HEK293T (cell line): ENCODE measurements around the gene GUCA2B.

ENCODE experiments used
- CTCF ChIA-PET: fragments of 350-600 bp; formaldehyde crosslinking; extraction: SDS; loops from one replicate; lab custom pipeline; 2021; ENCODE audit warnings: antibody characterized with exemption, inconsistent platforms; lab: Yijun Ruan, JAX
- POLR2A ChIA-PET: fragments of 350-600 bp; formaldehyde crosslinking; extraction: SDS; loops from one replicate; lab custom pipeline; 2020; ENCODE audit warnings: antibody characterized with exemption, inconsistent platforms; lab: Yijun Ruan, JAX
- DNase-seq: peaks from one replicate; pipeline ENCODE4 v3.0.0; 2012; ENCODE audit warnings: mixed read lengths; ENCODE audit errors: extremely low spot score
- ARNT ChIP-seq: fragments of 450-650 bp; IDR thresholded peaks from 2 replicates; pipeline ENCODE4 v1.6.1; 2017; ENCODE audit warnings: mild to moderate bottlenecking
- BHLHE40 ChIP-seq: fragments of 450-650 bp; IDR thresholded peaks from 2 replicates; pipeline ENCODE4 v1.6.1; 2016; ENCODE audit warnings: mild to moderate bottlenecking, moderate library complexity, borderline replicate concordance
- CTBP1 ChIP-seq: fragments of 450-650 bp; IDR thresholded peaks from 2 replicates; pipeline ENCODE4 v1.6.1; 2016; ENCODE audit warnings: borderline replicate concordance
- ELF4 ChIP-seq: fragments of 450-650 bp; IDR thresholded peaks from 2 replicates; pipeline ENCODE4 v1.6.1; 2017; ENCODE audit warnings: antibody characterized with exemption
- FOXA1 ChIP-seq: fragments of 450-650 bp; IDR thresholded peaks from 2 replicates; pipeline ENCODE4 v1.6.1; 2016; ENCODE audit warnings: mild to moderate bottlenecking
- FOXK2 ChIP-seq: fragments of 450-650 bp; IDR thresholded peaks from 2 replicates; pipeline ENCODE4 v1.6.1; 2016; ENCODE audit warnings: mild to moderate bottlenecking
- FOXM1 ChIP-seq: fragments of 450-650 bp; IDR thresholded peaks from 2 replicates; pipeline ENCODE4 v1.6.1; 2017; ENCODE audit warnings: mild to moderate bottlenecking, borderline replicate concordance
- HDGF ChIP-seq: fragments of 450-650 bp; IDR thresholded peaks from 2 replicates; pipeline ENCODE4 v1.6.1; 2017; ENCODE audit warnings: antibody characterized with exemption, borderline replicate concordance
- L3MBTL2 ChIP-seq: fragments of 450-650 bp; conservative IDR thresholded peaks from 2 replicates; pipeline ENCODE4 v1.6.1; 2016; ENCODE audit warnings: mild to moderate bottlenecking
- LEF1 ChIP-seq: fragments of 450-650 bp; IDR thresholded peaks from 2 replicates; pipeline ENCODE4 v1.6.1; 2017; ENCODE audit warnings: mild to moderate bottlenecking, borderline replicate concordance
- NFRKB ChIP-seq: fragments of 450-650 bp; IDR thresholded peaks from 2 replicates; pipeline ENCODE4 v1.6.1; 2016; ENCODE audit warnings: mild to moderate bottlenecking, moderate library complexity
- PKNOX1 ChIP-seq: fragments of 450-650 bp; IDR thresholded peaks from 2 replicates; pipeline ENCODE4 v1.6.1; 2016
- SP1 ChIP-seq: fragments of 450-650 bp; IDR thresholded peaks from 2 replicates; pipeline ENCODE4 v1.6.1; 2017
- SUZ12 ChIP-seq: fragments of 450-650 bp; IDR thresholded peaks from 2 replicates; pipeline ENCODE4 v1.6.1; 2016; ENCODE audit warnings: mild to moderate bottlenecking
- TARDBP ChIP-seq: fragments of 450-650 bp; IDR thresholded peaks from 2 replicates; pipeline ENCODE4 v1.6.1; 2016
- ZNF384 ChIP-seq: fragments of 450-650 bp; IDR thresholded peaks from 2 replicates; pipeline ENCODE4 v1.6.1; 2016

Gene GUCA2B

DNA sequence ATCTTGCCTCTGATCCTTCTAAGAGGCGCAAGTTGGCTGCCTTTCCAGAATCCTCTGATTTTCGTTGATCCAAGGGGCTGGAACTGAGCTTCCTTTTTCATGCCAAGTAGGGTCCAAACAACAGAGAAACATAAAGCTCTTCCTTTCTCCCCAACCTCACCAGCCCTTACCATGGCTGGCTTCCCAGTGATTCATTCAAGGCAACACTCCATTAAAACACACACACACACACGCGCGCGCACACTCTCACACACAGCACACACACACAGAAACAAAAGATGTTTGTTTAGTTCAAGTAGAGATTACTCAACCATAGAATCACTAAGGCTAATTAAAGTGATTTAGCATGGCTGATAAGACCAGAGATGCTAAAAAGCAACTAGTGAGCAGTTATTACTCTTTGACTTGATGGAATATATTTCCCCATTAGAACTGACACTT, 24.4 kb downstream of the GUCA2B start:
- CTCF ChIA-PET, result interaction anchor here (0.7 kb wide), 1 partner anchor 149 kb away, joined by 3 read pairs; no protein-coding TSS in a partner anchor
- POLR2A ChIA-PET, result no interaction called here
- DNase-seq, result no peak
- TF ChIP-seq FOXM1, result no peak
- TF ChIP-seq HDGF, result no peak
- TF ChIP-seq SUZ12, result no peak
- TF ChIP-seq NFRKB, result no peak
- no peak for TF ChIP-seq FOXK2
- no peak for TF ChIP-seq ARNT
- TF ChIP-seq FOXA1, result no peak
- TF ChIP-seq LEF1, result no peak
- no peak for TF ChIP-seq TARDBP
- no peak for TF ChIP-seq SP1
- no peak for TF ChIP-seq L3MBTL2
- TF ChIP-seq CTBP1, result no peak
- TF ChIP-seq PKNOX1, result no peak
- TF ChIP-seq BHLHE40, result no peak
- no peak for TF ChIP-seq ELF4
- no peak for TF ChIP-seq ZNF384

DNA sequence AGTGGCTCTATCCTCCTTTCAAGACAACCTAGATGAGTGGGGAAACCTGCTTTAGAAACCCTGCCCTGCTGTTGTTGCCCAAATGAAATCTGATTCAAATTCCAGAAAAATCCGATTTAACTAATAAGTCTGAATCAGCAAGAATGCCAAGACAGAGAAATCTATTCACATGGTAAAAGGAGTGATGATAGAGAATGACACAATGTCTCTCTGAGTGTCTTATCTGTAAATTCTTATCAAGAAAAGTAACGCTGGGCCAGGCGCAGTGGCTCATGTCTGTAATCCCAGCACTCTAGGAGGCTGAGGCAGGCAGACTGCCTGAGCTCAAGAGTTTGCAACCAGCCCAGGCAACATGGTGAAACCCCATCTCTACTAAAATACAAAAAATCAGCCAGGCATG, 25.0 kb downstream of the GUCA2B start:
- ChIA-PET POLR2A (no interaction called here), CTCF (interaction anchor here (1.5 kb wide), 1 partner anchor 31 kb away, joined by 3 read pairs; no protein-coding TSS in a partner anchor)
- TF ChIP-seq SP1, result no peak
- no peak for TF ChIP-seq HDGF
- TF ChIP-seq FOXK2, result no peak
- TF ChIP-seq BHLHE40, result no peak
- TF ChIP-seq L3MBTL2, result no peak
- no peak for TF ChIP-seq ZNF384
- TF ChIP-seq FOXA1, result no peak
- DNase-seq, result no peak

GRCh38 chr1:42179275-42179674, 26.1 kb downstream of the GUCA2B start:
- CTCF ChIA-PET, result interaction anchor here (0.6 to 1.5 kb wide), 2 partner anchors 32 to 606 kb away, joined by 3 read pairs; no protein-coding TSS in a partner anchor
- no peak for DNase-seq
- POLR2A ChIA-PET, result interaction anchor here (0.9 kb wide), 1 partner anchor 155 kb away, joined by 3 read pairs; the partner anchor contains the start of gene FOXJ3

DNA sequence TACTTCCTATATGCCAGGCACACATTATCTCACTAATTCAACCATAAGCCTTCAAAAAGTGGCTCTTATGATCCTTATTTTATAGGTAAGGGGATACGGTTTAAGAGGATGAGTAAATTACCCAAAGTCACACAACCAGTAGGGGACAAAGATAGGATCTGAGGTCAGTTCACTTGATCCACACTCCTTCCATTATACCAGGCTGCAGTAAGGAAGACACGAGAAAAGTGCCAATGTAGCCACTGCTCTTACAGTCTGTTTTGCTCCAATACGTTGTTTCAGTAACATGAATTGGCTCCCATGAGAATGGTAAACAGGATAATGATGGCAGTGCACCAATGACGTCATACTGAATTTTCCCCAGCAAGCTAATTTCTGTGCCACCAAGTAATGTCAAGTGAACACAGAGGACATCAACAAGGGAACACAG, 26.7 kb downstream of the GUCA2B start:
- ChIA-PET CTCF (interaction anchor here (1.5 kb wide), 1 partner anchor 33 kb away, joined by 3 read pairs; no protein-coding TSS in a partner anchor), POLR2A (interaction anchor here (0.9 kb wide), 1 partner anchor 155 kb away, joined by 3 read pairs; the partner anchor contains the start of gene FOXJ3)
- DNase-seq, result no peak
- TF ChIP-seq CTBP1 (no peak), ARNT (peak; percentile 53; the same call in 1 of the 2 replicates), NFRKB (no peak), TARDBP (no peak)

More at GRCh38 chr1:42179275-42179674, 26.1 kb downstream of the GUCA2B start:
- TF ChIP-seq BHLHE40, result no peak
- TF ChIP-seq NFRKB, result no peak
- no peak for TF ChIP-seq L3MBTL2
- no peak for TF ChIP-seq SUZ12
- TF ChIP-seq TARDBP, result no peak
- TF ChIP-seq SP1, result no peak
- TF ChIP-seq PKNOX1, result no peak
- no peak for TF ChIP-seq CTBP1
- TF ChIP-seq HDGF, result no peak
- TF ChIP-seq ZNF384, result no peak
- TF ChIP-seq FOXA1, result no peak
- TF ChIP-seq LEF1, result no peak
- TF ChIP-seq FOXM1, result no peak
- no peak for TF ChIP-seq ELF4
- no peak for TF ChIP-seq FOXK2
- no peak for TF ChIP-seq ARNT

DNA sequence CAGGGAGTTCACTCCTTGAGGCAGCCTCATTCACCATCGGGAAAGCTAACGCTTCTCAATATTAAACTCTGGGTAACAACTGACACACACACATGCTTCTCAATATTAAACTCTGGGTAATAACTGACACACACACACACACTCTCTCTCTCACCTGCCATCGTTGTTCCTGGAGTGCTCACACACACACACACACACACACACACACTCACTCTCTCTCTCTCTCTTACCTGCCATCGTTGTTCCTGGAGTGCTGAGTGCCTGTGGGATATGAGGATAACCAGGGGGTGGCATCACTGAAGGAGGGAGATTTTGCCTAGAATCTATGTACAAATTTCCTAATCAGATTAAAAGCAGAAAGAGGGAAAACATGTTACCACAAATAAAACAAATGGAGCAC, 28.5 kb downstream of the GUCA2B start:
- CTCF ChIA-PET, result no interaction called here
- no peak for DNase-seq
- TF ChIP-seq PKNOX1 (no peak), BHLHE40 (no peak), L3MBTL2 (no peak), HDGF (no peak), NFRKB (no peak), ARNT (no peak), ZNF384 (no peak), SP1 (no peak), SUZ12 (no peak), FOXM1 (no peak), TARDBP (no peak), CTBP1 (no peak), FOXA1 (no peak), ELF4 (no peak), FOXK2 (no peak)

DNA sequence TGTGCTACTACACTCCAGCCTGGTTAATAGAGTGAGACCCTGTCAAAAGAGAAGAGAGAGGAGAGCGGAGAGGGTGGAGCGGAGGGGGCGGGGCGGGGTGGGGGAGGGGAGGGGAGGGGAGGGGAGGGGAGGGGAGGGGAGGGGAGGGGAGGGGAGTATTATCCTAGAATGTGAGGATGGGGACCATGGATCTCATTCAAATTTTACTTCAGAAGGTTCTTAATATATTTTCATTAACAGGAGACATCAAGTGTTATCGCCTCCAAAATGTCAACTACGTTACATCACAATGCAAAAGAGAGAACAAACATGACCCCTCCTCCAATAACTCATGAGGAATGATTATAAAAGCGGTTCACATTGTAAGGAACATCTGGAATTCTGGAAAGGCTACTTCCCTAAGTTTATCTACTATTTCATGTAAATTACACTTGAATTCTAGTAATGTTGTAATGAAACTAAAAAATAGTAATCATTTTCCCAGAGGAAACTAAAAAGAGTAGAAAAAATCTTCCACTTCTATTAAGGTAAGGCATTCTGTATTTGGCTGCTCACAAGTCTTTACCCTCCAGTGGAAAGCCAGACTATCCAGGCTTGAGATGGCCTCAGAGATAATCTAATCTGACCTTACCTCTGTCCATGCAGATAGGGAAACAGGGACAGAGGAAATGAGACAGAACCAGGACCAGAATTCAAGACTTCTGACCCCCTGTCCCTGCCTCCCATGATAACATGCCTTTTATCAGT, 30.2 kb downstream of the GUCA2B start:
- TF ChIP-seq SUZ12, result no peak
- no peak for TF ChIP-seq FOXA1
- no peak for TF ChIP-seq FOXM1
- no peak for TF ChIP-seq FOXK2
- TF ChIP-seq TARDBP, result no peak
- TF ChIP-seq HDGF, result no peak
- TF ChIP-seq PKNOX1, result no peak
- TF ChIP-seq ARNT, result no peak
- no peak for TF ChIP-seq CTBP1
- no peak for TF ChIP-seq L3MBTL2
- TF ChIP-seq NFRKB, result no peak
- no peak for TF ChIP-seq LEF1
- ChIA-PET POLR2A (no interaction called here), CTCF (interaction anchor here (1.0 kb wide), 2 partner anchors 10 kb away, joined by 3 to 4 read pairs; no protein-coding TSS in a partner anchor)
- DNase-seq, result no peak

More for the DNA sequence above, 28.5 kb downstream of the GUCA2B start:
- POLR2A ChIA-PET, result no interaction called here
